HG03159 (cell line): ENCODE results near the gene HDAC4.

Experiments
- ATAC-seq: cut with Tn5 transposase; IDR thresholded peaks from one replicate; pipeline ENCODE4 v1.9.1; 2021; ENCODE audit warnings: mild to moderate bottlenecking, moderate library complexity; ENCODE audit not compliant: unreplicated experiment

The HDAC4 gene

DNA sequence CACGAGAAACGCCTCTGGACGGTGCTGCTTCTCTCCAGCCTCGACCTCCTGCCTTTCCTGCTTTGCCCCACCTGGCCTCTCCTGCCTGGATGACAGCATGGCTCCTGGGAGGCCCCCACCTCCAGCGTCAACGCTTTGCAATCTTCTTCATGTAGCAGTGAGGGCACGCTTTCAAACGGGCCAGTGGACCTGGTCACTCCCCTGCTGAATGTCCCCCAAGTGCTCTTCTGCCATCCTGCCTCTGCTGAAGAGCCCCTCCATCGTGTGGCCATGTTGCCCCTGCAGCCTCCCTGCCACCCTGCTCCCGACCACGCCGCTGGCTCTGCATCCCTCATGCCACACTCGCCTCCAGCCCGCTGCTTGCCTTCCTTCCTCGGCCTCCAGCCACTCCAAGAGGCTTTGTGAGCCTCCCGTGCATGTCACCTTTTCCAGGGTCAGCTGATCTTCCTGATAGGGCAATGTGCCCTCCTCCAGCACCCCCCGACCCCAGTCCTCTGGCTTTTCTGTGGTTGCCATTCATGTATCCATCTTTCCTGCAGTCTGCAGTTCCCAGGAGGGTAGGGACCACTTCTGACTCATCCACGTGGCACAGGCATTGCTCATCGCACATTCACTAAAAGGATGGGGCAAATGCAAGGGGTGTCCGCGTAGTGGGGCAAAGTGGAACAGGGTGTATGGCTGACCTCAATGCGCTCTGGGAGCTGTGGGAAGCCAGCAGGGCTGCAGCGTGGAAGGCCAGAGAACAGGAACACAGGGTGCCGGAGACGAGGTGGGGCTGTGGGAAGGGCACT lies 284.2 kb downstream of the HDAC4 start:
- no peak for ATAC-seq

GRCh38 chr2:239115616-239116015 lies 285.2 kb downstream of the HDAC4 start:
- no peak for ATAC-seq

- no peak for ATAC-seq
Observed at GRCh38 chr2:239114616-239115265, 286.1 kb downstream of the HDAC4 start.

DNA sequence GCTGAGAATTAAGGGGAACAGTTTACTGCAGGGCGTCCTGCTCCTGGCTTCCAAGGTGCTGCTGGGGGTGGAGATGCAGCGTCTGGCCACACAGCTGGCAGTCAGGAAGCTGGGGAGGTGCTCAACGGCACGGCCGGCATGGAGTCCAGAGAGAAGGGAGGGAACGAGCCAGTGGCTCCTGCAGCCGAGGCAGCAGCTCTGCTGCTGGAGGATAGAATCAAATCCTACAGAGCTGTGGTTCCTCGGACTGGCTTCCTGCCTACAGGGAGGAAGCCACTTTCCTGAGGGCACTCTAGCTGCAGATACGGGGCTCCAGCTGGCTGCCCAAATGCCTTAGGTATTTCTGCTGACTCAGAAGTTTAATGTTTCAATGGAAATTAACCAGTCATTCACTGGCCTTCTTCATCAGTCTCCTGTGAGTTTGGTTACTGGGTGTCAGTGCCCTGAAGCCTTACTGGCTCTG lies 286.7 kb downstream of the HDAC4 start:
- ATAC-seq: no peak

DNA sequence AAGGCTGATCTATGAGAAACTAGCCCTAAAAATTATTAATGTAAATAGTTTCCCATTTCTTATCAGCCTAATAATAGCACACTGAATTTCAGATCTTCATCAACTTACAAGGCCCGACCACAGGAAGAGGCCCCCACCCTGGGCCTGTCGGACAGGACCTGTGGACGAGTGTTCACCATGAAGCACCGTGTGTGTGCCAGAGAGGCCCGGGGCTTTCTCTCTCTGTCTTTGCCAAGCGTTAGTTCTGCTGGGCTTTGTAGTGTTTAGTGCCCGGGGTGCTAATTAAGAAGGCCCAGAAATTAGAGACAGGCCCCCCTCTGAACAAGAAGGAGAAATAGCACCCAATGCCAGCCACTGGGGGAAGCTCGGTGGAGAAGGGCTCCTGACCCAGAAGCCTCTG lies 287.2 kb downstream of the HDAC4 start:
- ATAC-seq: no peak

DNA sequence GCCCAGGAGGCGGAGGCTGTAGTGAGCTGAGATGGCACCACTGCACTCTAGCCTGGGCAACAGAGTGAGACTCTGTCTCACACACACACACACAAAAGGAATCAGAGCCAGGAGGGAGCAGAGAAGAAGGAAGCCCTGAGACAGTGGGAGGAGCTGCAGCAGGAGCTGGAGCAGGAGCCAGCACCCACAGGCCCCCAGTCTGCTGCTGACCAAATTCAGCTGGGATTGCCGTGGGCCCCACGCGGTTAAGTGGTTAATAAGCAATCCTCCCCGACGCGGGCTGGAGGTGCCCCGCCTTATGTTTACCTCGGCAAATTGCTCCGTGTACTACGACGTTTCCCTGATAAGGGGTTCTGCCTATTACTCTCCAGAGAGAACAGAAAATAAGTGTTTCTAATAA lies 287.6 kb downstream of the HDAC4 start:
- no peak for ATAC-seq

- no peak for ATAC-seq
Observed at GRCh38 chr2:239112127-239112774, 288.6 kb downstream of the HDAC4 start.

DNA sequence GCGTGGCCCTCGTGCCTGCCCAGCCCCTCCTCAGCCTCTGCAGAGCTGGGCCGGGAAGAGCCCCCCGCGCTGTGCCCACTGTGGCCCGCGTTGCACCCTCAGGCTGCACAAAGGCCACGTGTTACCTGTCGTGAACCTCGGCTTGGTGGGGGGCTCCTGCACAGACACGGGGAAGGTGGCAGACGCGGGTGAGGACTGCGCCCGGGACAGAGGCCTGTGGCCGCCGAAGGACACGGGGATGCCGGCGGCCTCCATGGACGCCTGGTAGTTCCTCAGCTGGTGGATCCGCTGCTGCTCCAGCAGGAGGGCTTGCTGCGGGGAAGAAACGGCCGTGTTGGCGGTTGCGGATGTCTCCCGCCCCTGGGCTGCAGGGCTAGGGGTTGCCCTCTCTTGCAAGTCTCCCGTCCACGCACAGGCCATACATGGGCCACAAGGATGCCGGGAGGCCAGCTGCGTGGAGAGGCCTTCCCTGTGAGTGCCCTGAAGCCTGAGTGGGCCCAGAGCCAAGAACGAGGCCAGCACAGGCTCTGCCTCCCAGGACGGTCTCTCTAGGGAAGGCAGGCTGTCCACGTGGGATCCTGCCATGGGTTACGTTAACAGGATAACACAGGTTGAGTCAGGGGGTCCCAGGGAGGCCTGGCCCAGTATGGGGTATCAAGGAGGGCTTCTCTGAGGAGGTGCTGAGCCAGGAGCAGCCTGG lies 289.3 kb downstream of the HDAC4 start:
- no peak for ATAC-seq

DNA sequence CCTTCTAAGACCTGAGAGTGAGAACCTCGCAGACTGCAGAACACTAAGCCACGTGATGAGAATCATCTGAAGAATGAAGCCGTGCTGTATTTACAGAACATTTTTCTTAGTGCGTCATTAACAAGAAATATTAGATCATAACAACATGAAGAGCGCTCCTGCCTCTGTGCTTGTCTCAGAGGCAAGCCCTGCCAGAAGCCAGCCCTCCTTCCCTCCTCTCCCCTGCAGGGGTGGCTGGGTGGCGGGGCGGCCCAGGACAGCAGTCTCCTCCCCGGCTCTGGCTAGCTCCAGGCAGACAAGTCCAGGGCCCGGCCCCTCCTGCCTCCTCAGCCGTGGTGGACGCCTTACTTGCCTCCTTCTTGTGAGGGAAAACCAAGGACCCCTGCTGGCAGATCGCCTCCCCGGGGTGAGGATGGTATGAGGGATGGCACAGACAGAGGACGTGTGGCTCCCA lies 290.2 kb downstream of the HDAC4 start:
- ATAC-seq: no peak

- no peak for ATAC-seq
Observed at GRCh38 chr2:239109928-239110545, 290.8 kb downstream of the HDAC4 start.

- ATAC-seq: no peak
Observed at GRCh38 chr2:239109041-239109927, 291.5 kb downstream of the HDAC4 start.

DNA sequence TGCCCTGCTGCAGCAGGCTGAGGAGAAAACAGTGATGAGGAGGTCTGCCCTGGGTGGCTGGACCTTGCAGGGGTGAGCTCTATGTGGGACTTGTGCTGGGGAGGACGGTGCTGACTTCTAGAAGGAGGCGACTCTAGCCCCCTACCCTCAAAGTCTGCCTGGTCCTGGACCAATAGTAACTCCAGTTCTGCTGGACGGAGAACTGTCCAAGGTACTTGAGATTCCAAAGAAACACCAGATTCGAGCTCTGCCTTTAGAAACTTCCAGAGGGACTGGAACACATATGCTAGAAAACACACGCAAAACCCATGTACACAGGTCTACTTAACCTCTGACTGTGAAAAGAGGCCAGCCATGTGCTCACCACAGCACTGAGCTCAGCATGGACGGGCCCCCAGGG lies 292.4 kb downstream of the HDAC4 start:
- no peak for ATAC-seq

DNA sequence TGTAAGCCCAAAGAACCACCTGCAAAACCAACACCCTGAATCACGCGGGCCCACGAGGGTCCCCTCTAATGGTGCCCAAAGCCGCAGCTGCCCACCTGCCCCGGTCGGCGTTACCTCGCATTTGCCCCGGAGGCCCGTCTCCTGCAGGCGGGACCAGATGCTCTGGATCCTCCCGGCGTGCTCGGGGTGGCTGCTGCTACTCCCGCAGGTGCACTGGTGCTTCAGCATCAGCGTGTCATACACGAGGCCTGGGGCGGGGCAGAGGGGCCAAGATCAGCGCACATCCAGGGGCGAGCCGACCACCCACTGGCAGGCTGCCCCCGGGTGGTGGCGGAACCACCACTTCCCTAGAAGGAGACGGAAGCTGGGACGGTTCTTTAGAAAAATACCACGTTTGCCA lies 292.9 kb downstream of the HDAC4 start:
- no peak for ATAC-seq

- ATAC-seq: no peak
Observed at GRCh38 chr2:239106966-239107365, 293.9 kb downstream of the HDAC4 start.

DNA sequence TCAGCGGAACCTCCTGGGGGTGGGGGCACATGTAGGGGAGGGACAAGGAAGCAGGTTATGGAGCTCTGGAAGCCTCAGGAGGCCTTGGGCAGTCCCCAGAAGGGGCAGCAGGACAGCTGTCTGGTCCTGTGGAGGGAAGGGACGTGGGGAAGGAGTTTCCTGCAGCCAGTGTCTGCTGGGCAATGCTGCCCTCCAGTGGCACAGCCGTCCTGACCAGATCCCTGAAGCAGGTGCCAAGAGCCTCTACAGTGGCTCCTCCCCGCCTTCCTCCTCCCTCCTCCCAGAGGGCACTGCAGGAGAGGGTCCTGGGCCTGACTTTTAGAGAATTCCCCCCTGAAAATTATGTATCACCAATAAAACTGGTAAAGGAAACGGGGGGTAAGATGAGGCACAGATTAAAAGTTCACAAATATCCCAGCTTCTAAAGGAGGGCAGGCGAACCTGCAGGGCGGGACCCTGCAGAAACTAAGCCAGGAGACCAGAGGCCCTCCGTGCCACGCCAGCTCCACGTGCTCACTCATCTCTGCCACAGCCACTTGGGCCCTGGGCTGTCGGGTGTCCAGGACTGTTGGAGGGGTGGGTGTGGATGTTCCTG lies 294.4 kb downstream of the HDAC4 start:
- ATAC-seq: no peak

DNA sequence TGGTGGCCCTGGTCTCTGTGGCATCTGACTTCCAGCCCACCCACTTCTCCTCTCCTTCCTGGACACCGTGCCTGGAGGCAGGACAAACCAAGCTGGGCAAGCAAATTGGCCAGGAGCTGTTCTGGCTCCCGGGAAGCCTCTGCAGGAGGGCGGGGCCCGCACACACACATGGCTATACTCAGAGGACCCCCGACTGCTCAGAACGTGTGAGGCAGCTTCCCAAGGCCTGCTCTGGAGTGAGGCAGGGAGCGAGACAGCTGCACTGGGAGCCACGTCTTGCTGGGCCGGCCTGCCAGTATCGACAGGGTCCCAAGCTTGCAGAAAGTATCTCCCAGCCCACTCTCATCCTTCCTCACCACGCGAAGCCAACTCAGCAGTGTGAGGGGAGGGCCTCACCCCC lies 295.6 kb downstream of the HDAC4 start:
- no peak for ATAC-seq

GRCh38 chr2:239104800-239105199 lies 296.0 kb downstream of the HDAC4 start:
- ATAC-seq: no peak

DNA sequence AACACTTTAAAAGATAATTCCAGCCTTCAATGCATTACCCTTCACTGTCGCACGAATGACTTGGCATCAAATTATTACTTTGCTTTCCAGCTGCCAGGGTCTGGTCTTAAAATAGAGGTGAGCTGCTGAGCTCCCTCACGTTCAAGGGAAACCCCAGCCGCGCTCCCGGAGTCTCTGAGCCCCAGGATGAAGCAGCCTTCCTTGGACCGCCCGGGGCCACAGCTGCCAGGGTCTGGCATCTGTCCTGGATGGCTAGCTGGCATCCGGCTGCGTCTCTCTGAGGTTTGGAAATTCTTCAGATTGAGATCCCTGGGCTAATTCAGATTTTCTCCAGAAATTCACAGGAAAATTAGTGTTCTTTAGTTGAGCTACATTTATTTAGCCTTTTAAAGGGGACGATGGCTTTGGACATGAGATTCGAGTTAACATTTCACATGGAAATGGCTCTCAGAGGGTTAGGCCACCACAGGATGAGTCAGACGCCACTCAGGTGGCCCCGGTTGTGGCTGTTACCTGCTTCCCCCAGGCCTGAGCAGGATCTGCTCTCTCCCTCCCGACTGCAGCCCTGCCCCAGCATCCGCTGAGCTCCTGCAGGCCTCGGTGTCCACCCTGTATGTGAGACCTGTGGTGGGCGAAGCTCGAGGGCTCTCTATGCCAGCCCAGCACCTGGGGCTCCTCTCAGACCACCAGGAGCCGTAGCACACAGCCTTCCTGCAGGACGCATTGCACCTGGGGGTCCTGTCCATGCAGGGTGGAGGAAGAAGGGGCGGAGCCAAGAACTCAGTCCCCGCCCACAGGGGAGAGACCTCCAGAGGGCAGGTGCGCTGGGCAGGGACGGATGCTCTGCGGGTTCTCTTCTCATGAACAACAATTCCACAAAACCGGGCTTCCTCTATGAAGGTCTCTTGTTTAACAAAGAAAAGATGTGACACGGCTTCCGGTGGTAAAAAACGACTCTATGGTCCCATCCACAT lies 297.4 kb downstream of the HDAC4 start:
- ATAC-seq: no peak
